SK-N-SH treated with all-trans-retinoic acid at 6 μM for 48 hours (cell line): ENCODE measurements around the gene IWS1.
A peak's percentile ranks its signal among the peaks of the same experiment; 100 is the strongest.

Experiments used
- ATAC-seq: fragments of 200-7000 bp; cut with Tn5 transposase; 3 replicates; pipeline ENCODE4 v1.9.1; 2020; ENCODE audit warnings: mild to moderate bottlenecking, moderate library complexity
- ARNTL ChIP-seq: fragments of 450-650 bp; formaldehyde crosslinking; IDR thresholded peaks from 2 replicates; pipeline ENCODE4 v1.5.0; 2020; ENCODE audit warnings: low read depth, mild to moderate bottlenecking, moderate library complexity, borderline replicate concordance
- BACH2 ChIP-seq: fragments of 250-450 bp; sonication (Bioruptor Pico); IDR thresholded peaks from 2 replicates; pipeline ENCODE4 v1.9.0; 2021; ENCODE audit warnings: mild to moderate bottlenecking, borderline replicate concordance
- CSDC2 ChIP-seq: fragments of 250-450 bp; sonication (Bioruptor Pico); IDR thresholded peaks from 2 replicates; pipeline ENCODE4 v1.5.0; 2020; ENCODE audit warnings: mild to moderate bottlenecking, moderate library complexity
- ESRRG ChIP-seq: fragments of 250-450 bp; sonication (Bioruptor Pico); IDR thresholded peaks from 2 replicates; pipeline ENCODE4 v1.6.1; 2021; ENCODE audit warnings: mild to moderate bottlenecking
- GLIS3 ChIP-seq: fragments of 250-450 bp; sonication (Bioruptor Pico); IDR thresholded peaks from 2 replicates; pipeline ENCODE4 v1.5.0; 2020; ENCODE audit warnings: mild to moderate bottlenecking, moderate library complexity
- OSR1 ChIP-seq: fragments of 250-450 bp; sonication (Bioruptor Pico); IDR thresholded peaks from 2 replicates; pipeline ENCODE4 v1.8.0; 2022; ENCODE audit warnings: moderate library complexity, mild to moderate bottlenecking, inconsistent platforms
- PPARA ChIP-seq: fragments of 250-450 bp; sonication (Bioruptor Pico); IDR thresholded peaks from 2 replicates; pipeline ENCODE4 v1.5.0; 2020; ENCODE audit warnings: mild to moderate bottlenecking, borderline replicate concordance
- RARB ChIP-seq: fragments of 250-450 bp; sonication (Bioruptor Pico); IDR thresholded peaks from 2 replicates; pipeline ENCODE4 v1.8.0; 2021; ENCODE audit warnings: mild to moderate bottlenecking, moderate library complexity
- SNAI2 ChIP-seq: fragments of 250-450 bp; sonication (Bioruptor Pico); IDR thresholded peaks from 2 replicates; pipeline ENCODE4 v1.5.0; 2020; ENCODE audit warnings: mild to moderate bottlenecking, moderate library complexity
- TCF4 ChIP-seq: fragments of 250-450 bp; sonication (Bioruptor Pico); IDR thresholded peaks from 2 replicates; pipeline ENCODE4 v1.8.0; 2021; ENCODE audit warnings: mild to moderate bottlenecking, moderate library complexity, borderline replicate concordance
- TOX ChIP-seq: fragments of 250-450 bp; sonication (Bioruptor Pico); IDR thresholded peaks from 2 replicates; pipeline ENCODE4 v1.8.0; 2021; ENCODE audit warnings: mild to moderate bottlenecking, moderate library complexity, borderline replicate concordance
- ZFP3 ChIP-seq: fragments of 250-450 bp; sonication (Bioruptor Pico); IDR thresholded peaks from 2 replicates; pipeline ENCODE4 v1.5.0; 2020; ENCODE audit warnings: mild to moderate bottlenecking, moderate library complexity
- ZNF565 ChIP-seq: fragments of 450-650 bp; formaldehyde crosslinking; conservative IDR thresholded peaks from 2 replicates; pipeline ENCODE4 v1.5.0; 2020; ENCODE audit warnings: low read depth, mild to moderate bottlenecking, moderate library complexity
- ZNF70 ChIP-seq: fragments of 450-650 bp; formaldehyde crosslinking; IDR thresholded peaks from 2 replicates; pipeline ENCODE4 v1.5.0; 2020; ENCODE audit warnings: mild to moderate bottlenecking, moderate library complexity
- ZNF8 ChIP-seq: fragments of 450-650 bp; formaldehyde crosslinking; IDR thresholded peaks from 2 replicates; pipeline ENCODE4 v1.5.0; 2020; ENCODE audit warnings: mild to moderate bottlenecking, moderate library complexity
- TF ChIP-seq, protein P1 (sequence below): fragments of 250-450 bp; sonication (Bioruptor Pico); IDR thresholded peaks from 2 replicates; pipeline ENCODE4 v1.5.1; 2020; ENCODE audit warnings: low read depth, mild to moderate bottlenecking, moderate library complexity
- TF ChIP-seq, protein P2 (sequence below): fragments of 250-450 bp; sonication (Bioruptor Pico); IDR thresholded peaks from 2 replicates; pipeline ENCODE4 v1.8.0; 2021; ENCODE audit warnings: low read depth, mild to moderate bottlenecking, moderate library complexity, borderline replicate concordance
- TF ChIP-seq, protein P3 (sequence below): fragments of 250-450 bp; sonication (Bioruptor Pico); IDR thresholded peaks from 2 replicates; pipeline ENCODE4 v1.5.0; 2020; ENCODE audit warnings: mild to moderate bottlenecking, moderate library complexity
- TF ChIP-seq, protein P4 (sequence below): fragments of 250-450 bp; sonication (Bioruptor Pico); IDR thresholded peaks from 2 replicates; pipeline ENCODE4 v1.8.0; 2020; ENCODE audit warnings: mild to moderate bottlenecking, moderate library complexity, borderline replicate concordance
- TF ChIP-seq, protein P5 (sequence below): fragments of 250-450 bp; sonication (Bioruptor Pico); IDR thresholded peaks from 2 replicates; pipeline ENCODE4 v1.5.1; 2021; ENCODE audit warnings: mild to moderate bottlenecking, moderate library complexity

The IWS1 gene

DNA sequence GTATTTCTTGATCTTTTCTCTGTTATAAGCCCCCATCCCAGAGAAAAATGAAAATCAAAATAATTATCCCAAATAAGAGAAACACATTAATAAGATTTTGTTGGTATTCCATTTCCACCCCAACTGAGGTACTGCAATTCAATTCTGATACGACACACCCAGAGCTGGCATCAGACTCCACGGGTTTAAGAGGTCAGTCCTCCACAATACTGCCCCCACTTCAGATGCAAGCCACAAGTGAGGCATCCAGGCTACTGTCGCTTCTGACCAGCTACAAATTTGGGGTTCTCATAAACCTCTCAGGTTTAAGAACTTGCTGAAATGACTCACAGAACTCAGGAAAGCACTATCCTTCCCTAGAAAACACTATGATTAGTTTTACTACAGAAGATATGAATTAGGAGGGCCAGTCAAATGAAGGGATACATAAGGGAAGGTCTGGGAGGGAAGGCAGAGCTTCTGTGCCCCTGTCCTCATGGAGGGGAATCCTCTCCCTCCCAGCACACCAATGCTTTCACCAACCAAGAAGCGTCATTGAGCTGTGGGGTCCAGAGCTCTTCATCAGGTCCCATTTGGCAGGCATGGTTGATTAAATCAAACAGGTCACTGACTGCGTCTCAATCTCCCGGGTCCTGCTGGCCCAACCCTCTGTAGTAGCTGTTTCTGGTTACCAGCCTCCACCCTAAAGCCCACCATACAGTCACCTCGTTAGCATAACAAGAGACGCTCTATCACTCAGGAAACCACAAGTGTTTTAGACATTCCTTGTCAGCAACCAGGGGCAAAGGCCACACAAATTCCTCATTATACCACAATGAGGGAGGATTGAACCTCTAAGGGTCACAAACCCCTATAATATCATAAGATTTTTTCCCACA, 46.2 kb downstream of the IWS1 start:
- TF ChIP-seq TCF4 (CRISPR knock-in tag), result no peak
- TF ChIP-seq ZNF8 (CRISPR knock-in tag), result no peak
- TF ChIP-seq, protein P1, sequence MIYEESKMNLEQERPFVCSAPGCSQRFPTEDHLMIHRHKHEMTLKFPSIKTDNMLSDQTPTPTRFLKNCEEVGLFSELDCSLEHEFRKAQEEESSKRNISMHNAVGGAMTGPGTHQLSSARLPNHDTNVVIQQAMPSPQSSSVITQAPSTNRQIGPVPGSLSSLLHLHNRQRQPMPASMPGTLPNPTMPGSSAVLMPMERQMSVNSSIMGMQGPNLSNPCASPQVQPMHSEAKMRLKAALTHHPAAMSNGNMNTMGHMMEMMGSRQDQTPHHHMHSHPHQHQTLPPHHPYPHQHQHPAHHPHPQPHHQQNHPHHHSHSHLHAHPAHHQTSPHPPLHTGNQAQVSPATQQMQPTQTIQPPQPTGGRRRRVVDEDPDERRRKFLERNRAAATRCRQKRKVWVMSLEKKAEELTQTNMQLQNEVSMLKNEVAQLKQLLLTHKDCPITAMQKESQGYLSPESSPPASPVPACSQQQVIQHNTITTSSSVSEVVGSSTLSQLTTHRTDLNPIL, result no peak
- TF ChIP-seq SNAI2, result no peak
- no peak for TF ChIP-seq PPARA
- no peak for TF ChIP-seq TOX (CRISPR knock-in tag)
- TF ChIP-seq, protein P2, sequence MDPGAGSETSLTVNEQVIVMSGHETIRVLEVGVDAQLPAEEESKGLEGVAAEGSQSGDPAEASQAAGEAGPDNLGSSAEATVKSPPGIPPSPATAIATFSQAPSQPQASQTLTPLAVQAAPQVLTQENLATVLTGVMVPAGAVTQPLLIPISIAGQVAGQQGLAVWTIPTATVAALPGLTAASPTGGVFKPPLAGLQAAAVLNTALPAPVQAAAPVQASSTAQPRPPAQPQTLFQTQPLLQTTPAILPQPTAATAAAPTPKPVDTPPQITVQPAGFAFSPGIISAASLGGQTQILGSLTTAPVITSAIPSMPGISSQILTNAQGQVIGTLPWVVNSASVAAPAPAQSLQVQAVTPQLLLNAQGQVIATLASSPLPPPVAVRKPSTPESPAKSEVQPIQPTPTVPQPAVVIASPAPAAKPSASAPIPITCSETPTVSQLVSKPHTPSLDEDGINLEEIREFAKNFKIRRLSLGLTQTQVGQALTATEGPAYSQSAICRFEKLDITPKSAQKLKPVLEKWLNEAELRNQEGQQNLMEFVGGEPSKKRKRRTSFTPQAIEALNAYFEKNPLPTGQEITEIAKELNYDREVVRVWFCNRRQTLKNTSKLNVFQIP (CRISPR knock-in tag), result no peak
- no peak for TF ChIP-seq ESRRG
- TF ChIP-seq CSDC2, result no peak
- TF ChIP-seq, protein P3, sequence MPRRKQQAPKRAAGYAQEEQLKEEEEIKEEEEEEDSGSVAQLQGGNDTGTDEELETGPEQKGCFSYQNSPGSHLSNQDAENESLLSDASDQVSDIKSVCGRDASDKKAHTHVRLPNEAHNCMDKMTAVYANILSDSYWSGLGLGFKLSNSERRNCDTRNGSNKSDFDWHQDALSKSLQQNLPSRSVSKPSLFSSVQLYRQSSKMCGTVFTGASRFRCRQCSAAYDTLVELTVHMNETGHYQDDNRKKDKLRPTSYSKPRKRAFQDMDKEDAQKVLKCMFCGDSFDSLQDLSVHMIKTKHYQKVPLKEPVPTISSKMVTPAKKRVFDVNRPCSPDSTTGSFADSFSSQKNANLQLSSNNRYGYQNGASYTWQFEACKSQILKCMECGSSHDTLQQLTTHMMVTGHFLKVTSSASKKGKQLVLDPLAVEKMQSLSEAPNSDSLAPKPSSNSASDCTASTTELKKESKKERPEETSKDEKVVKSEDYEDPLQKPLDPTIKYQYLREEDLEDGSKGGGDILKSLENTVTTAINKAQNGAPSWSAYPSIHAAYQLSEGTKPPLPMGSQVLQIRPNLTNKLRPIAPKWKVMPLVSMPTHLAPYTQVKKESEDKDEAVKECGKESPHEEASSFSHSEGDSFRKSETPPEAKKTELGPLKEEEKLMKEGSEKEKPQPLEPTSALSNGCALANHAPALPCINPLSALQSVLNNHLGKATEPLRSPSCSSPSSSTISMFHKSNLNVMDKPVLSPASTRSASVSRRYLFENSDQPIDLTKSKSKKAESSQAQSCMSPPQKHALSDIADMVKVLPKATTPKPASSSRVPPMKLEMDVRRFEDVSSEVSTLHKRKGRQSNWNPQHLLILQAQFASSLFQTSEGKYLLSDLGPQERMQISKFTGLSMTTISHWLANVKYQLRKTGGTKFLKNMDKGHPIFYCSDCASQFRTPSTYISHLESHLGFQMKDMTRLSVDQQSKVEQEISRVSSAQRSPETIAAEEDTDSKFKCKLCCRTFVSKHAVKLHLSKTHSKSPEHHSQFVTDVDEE, result no peak
- no peak for TF ChIP-seq ARNTL (CRISPR knock-in tag)
- TF ChIP-seq, protein P4, sequence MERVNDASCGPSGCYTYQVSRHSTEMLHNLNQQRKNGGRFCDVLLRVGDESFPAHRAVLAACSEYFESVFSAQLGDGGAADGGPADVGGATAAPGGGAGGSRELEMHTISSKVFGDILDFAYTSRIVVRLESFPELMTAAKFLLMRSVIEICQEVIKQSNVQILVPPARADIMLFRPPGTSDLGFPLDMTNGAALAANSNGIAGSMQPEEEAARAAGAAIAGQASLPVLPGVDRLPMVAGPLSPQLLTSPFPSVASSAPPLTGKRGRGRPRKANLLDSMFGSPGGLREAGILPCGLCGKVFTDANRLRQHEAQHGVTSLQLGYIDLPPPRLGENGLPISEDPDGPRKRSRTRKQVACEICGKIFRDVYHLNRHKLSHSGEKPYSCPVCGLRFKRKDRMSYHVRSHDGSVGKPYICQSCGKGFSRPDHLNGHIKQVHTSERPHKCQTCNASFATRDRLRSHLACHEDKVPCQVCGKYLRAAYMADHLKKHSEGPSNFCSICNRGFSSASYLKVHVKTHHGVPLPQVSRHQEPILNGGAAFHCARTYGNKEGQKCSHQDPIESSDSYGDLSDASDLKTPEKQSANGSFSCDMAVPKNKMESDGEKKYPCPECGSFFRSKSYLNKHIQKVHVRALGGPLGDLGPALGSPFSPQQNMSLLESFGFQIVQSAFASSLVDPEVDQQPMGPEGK (CRISPR knock-in tag), result no peak
- TF ChIP-seq GLIS3 (CRISPR knock-in tag), result no peak
- TF ChIP-seq ZNF70 (CRISPR knock-in tag), result no peak
- TF ChIP-seq ZNF565 (CRISPR knock-in tag), result no peak
- no peak for TF ChIP-seq ZFP3
- TF ChIP-seq BACH2 (CRISPR knock-in tag), result no peak
- no peak for TF ChIP-seq OSR1 (CRISPR knock-in tag)
- TF ChIP-seq, all 23 proteins: peak for 0
- no peak for ATAC-seq

DNA sequence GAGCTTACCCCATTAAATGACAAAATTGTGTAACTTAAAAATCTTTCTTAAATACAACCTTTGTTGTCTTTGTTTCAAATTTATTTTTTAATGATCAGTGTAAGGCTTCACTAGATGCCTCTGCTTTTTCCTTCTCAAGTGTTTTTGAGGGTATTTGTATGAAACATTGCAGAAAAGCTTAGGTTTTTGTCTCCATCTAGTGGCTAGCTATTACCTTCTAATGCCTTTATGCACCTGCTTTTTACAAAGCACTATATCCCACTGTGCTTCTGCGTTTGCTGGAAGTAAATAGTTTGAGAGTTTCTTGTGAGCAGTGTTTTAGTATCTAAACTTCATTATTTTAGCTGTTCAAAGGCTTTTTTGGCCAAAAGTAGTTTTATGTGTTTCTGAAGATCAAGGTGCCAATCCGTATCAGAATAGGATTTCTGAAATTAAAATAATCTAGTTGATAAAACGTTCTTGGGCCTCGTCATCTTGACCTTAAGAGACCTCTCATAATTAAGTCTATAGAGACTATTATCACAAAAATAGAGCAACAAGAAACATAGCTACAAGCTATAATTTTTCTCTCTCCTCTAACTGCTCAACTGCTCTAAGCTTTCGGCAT, 47.0 kb downstream of the IWS1 start:
- ATAC-seq, result peak; percentile 93
- no peak for TF ChIP-seq ZNF565 (CRISPR knock-in tag)
- no peak for TF ChIP-seq ARNTL (CRISPR knock-in tag)
- TF ChIP-seq, protein P4 (CRISPR knock-in tag), result no peak
- TF ChIP-seq, protein P3, result no peak
- TF ChIP-seq, protein P2 (CRISPR knock-in tag), result no peak
- no peak for TF ChIP-seq GLIS3 (CRISPR knock-in tag)
- no peak for TF ChIP-seq OSR1 (CRISPR knock-in tag)
- TF ChIP-seq RARB, result no peak
- no peak for TF ChIP-seq ZFP3
- TF ChIP-seq, protein P5, sequence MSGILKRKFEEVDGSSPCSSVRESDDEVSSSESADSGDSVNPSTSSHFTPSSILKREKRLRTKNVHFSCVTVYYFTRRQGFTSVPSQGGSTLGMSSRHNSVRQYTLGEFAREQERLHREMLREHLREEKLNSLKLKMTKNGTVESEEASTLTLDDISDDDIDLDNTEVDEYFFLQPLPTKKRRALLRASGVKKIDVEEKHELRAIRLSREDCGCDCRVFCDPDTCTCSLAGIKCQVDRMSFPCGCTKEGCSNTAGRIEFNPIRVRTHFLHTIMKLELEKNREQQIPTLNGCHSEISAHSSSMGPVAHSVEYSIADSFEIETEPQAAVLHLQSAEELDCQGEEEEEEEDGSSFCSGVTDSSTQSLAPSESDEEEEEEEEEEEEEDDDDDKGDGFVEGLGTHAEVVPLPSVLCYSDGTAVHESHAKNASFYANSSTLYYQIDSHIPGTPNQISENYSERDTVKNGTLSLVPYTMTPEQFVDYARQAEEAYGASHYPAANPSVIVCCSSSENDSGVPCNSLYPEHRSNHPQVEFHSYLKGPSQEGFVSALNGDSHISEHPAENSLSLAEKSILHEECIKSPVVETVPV (CRISPR knock-in tag), result no peak
